Astrocyte of the cerebellum (primary cell): Measurements from ENCODE around the gene TMEM114.

Source experiments
- DNase-seq: peaks from one replicate; pipeline ENCODE4 v3.0.0-alpha.2; 2011; ENCODE audit warnings: low read depth
- H3K4me3 ChIP-seq: 2 replicates; pipeline ENCODE4 v1.5.1; 2011; ENCODE audit warnings: mild to moderate bottlenecking, low read depth, low read length, moderate library complexity
- in situ Hi-C: cut with HindIII; loops from 2 replicates; pipeline ENCODE4 v1.10.0; 2017; ENCODE audit warnings: low sequenced_read_pairs
- TF ChIP-seq, protein P1 (sequence below): IDR thresholded peaks from 2 replicates; pipeline ENCODE4 v1.5.1; 2012; ENCODE audit warnings: low read length, low read depth, moderate library complexity, mild to moderate bottlenecking; ENCODE audit errors: missing control alignments

Gene TMEM114

GRCh38 chr16:8622315-8622656, 32.0 kb upstream of the TMEM114 start:
- TF ChIP-seq, protein P1, sequence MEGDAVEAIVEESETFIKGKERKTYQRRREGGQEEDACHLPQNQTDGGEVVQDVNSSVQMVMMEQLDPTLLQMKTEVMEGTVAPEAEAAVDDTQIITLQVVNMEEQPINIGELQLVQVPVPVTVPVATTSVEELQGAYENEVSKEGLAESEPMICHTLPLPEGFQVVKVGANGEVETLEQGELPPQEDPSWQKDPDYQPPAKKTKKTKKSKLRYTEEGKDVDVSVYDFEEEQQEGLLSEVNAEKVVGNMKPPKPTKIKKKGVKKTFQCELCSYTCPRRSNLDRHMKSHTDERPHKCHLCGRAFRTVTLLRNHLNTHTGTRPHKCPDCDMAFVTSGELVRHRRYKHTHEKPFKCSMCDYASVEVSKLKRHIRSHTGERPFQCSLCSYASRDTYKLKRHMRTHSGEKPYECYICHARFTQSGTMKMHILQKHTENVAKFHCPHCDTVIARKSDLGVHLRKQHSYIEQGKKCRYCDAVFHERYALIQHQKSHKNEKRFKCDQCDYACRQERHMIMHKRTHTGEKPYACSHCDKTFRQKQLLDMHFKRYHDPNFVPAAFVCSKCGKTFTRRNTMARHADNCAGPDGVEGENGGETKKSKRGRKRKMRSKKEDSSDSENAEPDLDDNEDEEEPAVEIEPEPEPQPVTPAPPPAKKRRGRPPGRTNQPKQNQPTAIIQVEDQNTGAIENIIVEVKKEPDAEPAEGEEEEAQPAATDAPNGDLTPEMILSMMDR = no peak
- H3K4me3 ChIP-seq = peak overlapping the region; percentile 100
- in situ Hi-C loops = no loop called here
- no peak for DNase-seq

DNA sequence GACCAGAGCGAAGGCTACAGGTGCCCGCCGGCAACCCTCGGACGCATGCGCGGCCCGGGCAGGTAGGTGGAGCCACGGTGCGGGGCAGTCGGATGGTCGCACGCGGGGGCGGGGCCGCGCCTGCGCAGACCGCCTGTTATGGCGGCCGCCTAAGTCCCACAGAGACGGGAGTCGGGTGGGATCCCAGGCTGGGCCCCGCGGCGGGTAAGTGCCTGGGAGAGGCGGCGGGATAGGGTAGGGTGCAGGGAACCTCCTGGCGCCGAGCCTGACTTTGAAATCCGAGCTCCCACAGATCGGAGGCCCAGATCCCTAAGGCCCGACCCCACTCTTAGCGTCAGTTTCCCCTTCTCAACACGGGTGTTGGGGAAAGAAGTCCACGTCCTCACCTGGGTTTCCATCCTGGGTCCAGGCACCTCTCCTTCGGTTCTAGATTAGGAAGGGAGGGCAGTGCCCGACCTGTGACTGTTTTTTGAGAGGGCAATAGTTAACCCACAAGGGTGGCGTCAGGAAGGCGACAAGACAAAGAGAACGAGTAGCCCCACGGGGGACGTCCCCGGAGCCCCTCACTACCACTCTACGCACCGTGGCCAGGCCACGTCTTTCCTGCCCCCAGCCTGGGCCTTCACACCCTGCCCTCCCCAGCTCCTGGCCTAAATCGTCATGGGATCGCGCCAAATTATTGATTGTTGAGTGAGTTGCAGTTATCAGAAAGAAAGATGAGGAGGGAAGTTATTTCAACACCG, 31.4 kb upstream of the TMEM114 start, which contains the start of gene METTL22:
Gene METTL22 (plus strand): TSS at position 127 of the 743 bp plus-strand sequence. CDS start 3,968 bp downstream, outside the sequence.
- TF ChIP-seq, protein P1 = no peak
- DNase-seq = peak; percentile 62
- in situ Hi-C loops = no loop called here
- H3K4me3 ChIP-seq = peak within 1 kb of the TSS; percentile 100

- in situ Hi-C loops = no loop called here
- peak overlapping the region; percentile 100 for H3K4me3 ChIP-seq
- TF ChIP-seq, protein P1 = no peak
- DNase-seq = no peak
Observed at GRCh38 chr16:8621222-8621571, 30.9 kb upstream of the TMEM114 start.

- in situ Hi-C loops = no loop called here
- TF ChIP-seq, protein P1 = no peak
- DNase-seq = no peak
- no peak overlapping the region for H3K4me3 ChIP-seq
Observed at GRCh38 chr16:8620535-8620934, 30.2 kb upstream of the TMEM114 start.

DNA sequence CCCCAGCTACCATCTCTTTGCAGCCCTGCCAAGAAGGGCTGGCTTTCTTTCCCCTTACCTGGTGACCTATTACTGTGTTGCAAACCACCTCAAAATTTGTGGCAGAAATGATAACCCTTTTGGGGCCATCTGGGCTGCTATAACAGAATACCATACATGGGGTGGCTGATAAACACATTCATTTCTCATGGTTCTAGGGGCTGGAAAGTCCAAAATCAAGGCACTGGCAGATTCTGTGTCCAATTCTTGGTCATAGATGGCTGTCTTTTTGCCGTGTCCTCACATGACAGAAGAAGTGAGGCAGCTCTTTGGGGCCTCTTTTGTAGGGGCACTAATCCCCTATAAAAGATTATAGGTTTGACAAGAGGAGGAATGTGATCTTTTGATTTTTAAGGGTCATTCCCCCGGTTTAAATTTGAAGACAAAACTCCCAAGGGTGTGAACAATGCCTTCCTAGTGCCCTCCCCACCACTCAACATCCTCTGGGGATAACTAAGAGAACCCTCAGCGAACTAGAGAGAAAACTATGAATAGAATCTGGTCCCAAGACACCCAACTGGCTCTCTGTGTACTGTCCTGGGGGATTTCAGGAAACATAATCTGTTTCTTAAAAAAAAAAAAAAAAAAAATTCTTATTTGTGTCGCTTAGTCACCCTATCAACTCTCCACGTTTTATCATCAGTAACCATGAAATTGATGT, 29.5 kb upstream of the TMEM114 start:
- TF ChIP-seq, protein P1 = no peak
- no peak for DNase-seq
- in situ Hi-C loops = no loop called here
- H3K4me3 ChIP-seq = no peak overlapping the region

- no peak overlapping the region for H3K4me3 ChIP-seq
- no peak for DNase-seq
- in situ Hi-C loops = no loop called here
- TF ChIP-seq, protein P1 = no peak
Observed at GRCh38 chr16:8614435-8615029, 24.2 kb upstream of the TMEM114 start.
